ENCODE measurements around the gene TRERF1. TPM values are rescaled to one million over a fixed set of nuclear protein-coding genes. Genes with fewer than 3 reads are reported as not detected.

TRERF1 gene
- total and polyA plus RNA-seq, 2 of the 8 experiments (the other 6 are each of a cell fraction or from before 2014, with no cell fraction given) = 10.8 to 21.5 TPM

DNA sequence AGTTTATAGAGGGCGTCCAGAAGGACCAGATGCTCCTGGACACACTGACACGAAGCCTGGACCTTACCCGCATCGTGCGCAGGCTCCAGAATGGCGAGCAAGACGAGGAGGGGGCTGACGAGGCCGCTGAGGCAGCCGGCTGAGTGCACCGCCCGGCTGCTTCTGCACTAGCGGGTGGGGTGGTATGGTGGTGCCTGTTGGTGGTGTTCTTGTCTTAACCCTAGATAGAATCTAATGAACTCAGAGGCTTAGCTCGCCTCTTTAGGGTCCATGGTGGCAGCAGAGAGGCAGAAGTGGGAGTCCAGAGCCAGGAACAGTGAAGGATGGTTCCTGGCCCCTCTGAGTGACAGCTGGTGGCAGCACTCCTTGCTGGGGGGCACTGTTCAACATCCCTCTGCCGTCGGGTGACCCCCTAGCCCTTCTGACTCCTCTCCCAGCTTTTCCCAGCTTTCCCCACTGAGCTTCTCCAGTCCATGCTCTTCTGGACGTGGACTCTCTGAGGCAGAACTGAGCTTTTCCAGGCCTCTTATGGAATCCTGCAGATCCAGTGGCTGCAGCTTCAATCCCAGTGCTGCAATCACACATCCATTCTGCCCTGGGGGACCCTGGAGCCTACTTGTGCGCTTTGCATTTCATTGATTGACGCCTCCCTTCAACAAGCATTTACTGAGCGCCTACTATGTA is 272.3 kb downstream of the TRERF1 start:
- Histone ChIP-seq H2AFZ (ENCODE audit: low read length) (no peak overlapping the region), H4K8ac (ENCODE audit: extremely low read depth, insufficient read depth, low read length) (no peak overlapping the region), H3K79me1 (ENCODE audit: low read depth, low read length) (no peaks in the 10 kb centered on the region), H2BK120ac (replicated peaks; ENCODE audit: low read depth, low read length) (no peak overlapping the region), H3K23me2 (ENCODE audit: low read depth, low read length) (peaks cover 4% of the 10 kb centered on the region), H3K56ac (replicated peaks; ENCODE audit: insufficient read length, low read depth, low read length) (no peak overlapping the region), H3K14ac (ENCODE audit: insufficient read length) (no peak overlapping the region), H3K4me1 (replicated peaks in 1 of 4; ENCODE audit: control insufficient read depth in 3 of 4, insufficient read depth in 4 of 4, low read length in 3 of 4) (peaks cover 3 to 15% (median 9%) of the 10 kb centered on the region in 4 experiments), H3K4me3 (ENCODE audit: extremely low read depth in 1 of 4, insufficient read depth in 2 of 4, low read depth in 3 of 4, low read length in 4 of 4) (peak overlapping the region in 2 of 4 experiments; percentile 5 to 62; a peak in 4 of 8 replicates), H3K4ac (replicated peaks; ENCODE audit: insufficient read length, low read depth, low read length) (no peak overlapping the region), H3K79me2 (ENCODE audit: control insufficient read depth in 1 of 2, insufficient read depth in 2 of 2, low read length in 2 of 2) (no peaks in the 10 kb centered on the region), H3K18ac (ENCODE audit: extremely low read depth, low read length) (no peak overlapping the region), H3K27ac (ENCODE audit: low read depth, low read length) (no peak overlapping the region), H3K36me3 (ENCODE audit: control insufficient read depth in 2 of 4, insufficient read depth in 4 of 4, low read length in 3 of 4) (no peaks in the 10 kb centered on the region), H2BK12ac (ENCODE audit: low read depth, low read length) (0 out of 2 replicates have a peak overlapping the region, but pooled peaks have one; percentile 9), H3K23ac (ENCODE audit: insufficient read length) (no peak overlapping the region), H4K91ac (replicated peaks; ENCODE audit: insufficient read length, low read length) (no peak overlapping the region), H4K5ac (ENCODE audit: insufficient read length, low read depth, low read length) (no peak overlapping the region), H3K27me3 (replicated peaks in 1 of 4; ENCODE audit: control insufficient read depth in 3 of 4, extremely low read depth in 1 of 4, insufficient read depth in 3 of 4, low read length in 3 of 4) (no peaks in the 10 kb centered on the region; a peak in 1 of 7 replicates), H2BK5ac (ENCODE audit: low read depth, low read length) (no peak overlapping the region), H2AK5ac (ENCODE audit: low read depth, low read length) (peak overlapping the region; percentile 46; the same call in 1 of the 2 replicates), H2BK20ac (ENCODE audit: low read length) (no peak overlapping the region), H4K20me1 (replicated peaks in 1 of 2; ENCODE audit: control insufficient read depth in 1 of 2, insufficient read depth in 2 of 2, low read length in 2 of 2) (no peaks in the 10 kb centered on the region), H3K4me2 (ENCODE audit: insufficient read depth in 1 of 2, low read depth in 2 of 2, low read length in 2 of 2) (peak overlapping the region in 1 of 2 experiments; percentile 94; a peak in 2 of 4 replicates), H3K9ac (replicated peaks in 1 of 4; ENCODE audit: extremely low read depth in 1 of 4, low read depth in 3 of 4, low read length in 3 of 4) (no peak overlapping the region), H3K9me3 (ENCODE audit: insufficient read depth in 2 of 2, low read depth in 1 of 2, low read length in 1 of 2) (no peaks in the 10 kb centered on the region), H2BK15ac (ENCODE audit: low read length) (no peak overlapping the region)
- FAIRE-seq (no peak), DNase-seq (ENCODE audit: low read depth in 1 of 2, low spot score in 2 of 2) (no peak)
- ChIA-PET POLR2A (ENCODE audit: partially characterized antibody) (interaction anchor here (1.2 to 1.9 kb wide), 3 partner anchors 91 to 385 kb away, joined by 3 to 5 read pairs (median 3); partner anchors contain the start of genes TAF8 and UBR2), CTCF (ENCODE audit: partially characterized antibody) (interaction anchor here (0.9 to 1.6 kb wide), 9 partner anchors 9 to 135 kb away, joined by 3 to 6 read pairs (median 4); no protein-coding TSS in a partner anchor)
- TF ChIP-seq, protein P1, sequence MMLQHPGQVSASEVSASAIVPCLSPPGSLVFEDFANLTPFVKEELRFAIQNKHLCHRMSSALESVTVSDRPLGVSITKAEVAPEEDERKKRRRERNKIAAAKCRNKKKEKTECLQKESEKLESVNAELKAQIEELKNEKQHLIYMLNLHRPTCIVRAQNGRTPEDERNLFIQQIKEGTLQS (IDR thresholded peaks at IDR 0.05; ENCODE audit: insufficient read depth, low read depth, low read length) = no peak
- no peak for TF ChIP-seq POLR2AphosphoS5 (IDR thresholded peaks at IDR 0.05; ENCODE audit: low read depth, low read length)
- 95% methylated on average over 16 of the region's 20 CpGs; no CpG with 5 or more reads in 1 of the 2 experiments for WGBS, 2 experiments (ENCODE audit: extremely low coverage in 1 of 2, insufficient coverage in 1 of 2, insufficient read length in 1 of 2, insufficient replicate concordance in 2 of 2, low coverage in 1 of 2, low lambda C conversion rate in 2 of 2, missing lambda C conversion rate in 1 of 2)

Data from H1 (cell line).